Rectal smooth muscle tissue (tissue), 1 donor: ENCODE results near the gene CAPNS1.
"Not testable (repeated sequence)": the region's sequence is repeated elsewhere in the genome, so short reads cannot be mapped to it uniquely, and the experiment has no call there.

Experiments
- H3K27ac ChIP-seq: one replicate; pipeline ENCODE4 v1.7.0; 2013; ENCODE audit warnings: low read depth, low read length, inconsistent platforms
- H3K27me3 ChIP-seq: one replicate; pipeline ENCODE4 v1.7.0; 2013; ENCODE audit warnings: low read length; ENCODE audit not compliant: control insufficient read depth, insufficient read depth
- H3K36me3 ChIP-seq: one replicate; pipeline ENCODE4 v1.7.0; 2013; ENCODE audit warnings: low read length; ENCODE audit not compliant: control insufficient read depth, insufficient read depth
- H3K4me1 ChIP-seq: one replicate; pipeline ENCODE4 v1.7.0; 2013; ENCODE audit warnings: low read length; ENCODE audit not compliant: control insufficient read depth, insufficient read depth
- H3K4me3 ChIP-seq: one replicate; pipeline ENCODE4 v1.7.0; 2013; ENCODE audit warnings: low read length
- H3K9ac ChIP-seq: one replicate; pipeline ENCODE4 v1.7.0; 2013; ENCODE audit warnings: low read length

CAPNS1 gene

GRCh38 chr19:36169084-36169760 is 29.4 kb downstream of the CAPNS1 start:
- no peaks in the 10 kb centered on the region for H3K27me3 ChIP-seq
- peaks cover 3% of the 10 kb centered on the region for H3K36me3 ChIP-seq
- no peak overlapping the region for H3K4me3 ChIP-seq
- H3K4me1 ChIP-seq, result peaks cover 2% of the 10 kb centered on the region
- H3K9ac ChIP-seq, result no peak overlapping the region
- no peak overlapping the region for H3K27ac ChIP-seq

DNA sequence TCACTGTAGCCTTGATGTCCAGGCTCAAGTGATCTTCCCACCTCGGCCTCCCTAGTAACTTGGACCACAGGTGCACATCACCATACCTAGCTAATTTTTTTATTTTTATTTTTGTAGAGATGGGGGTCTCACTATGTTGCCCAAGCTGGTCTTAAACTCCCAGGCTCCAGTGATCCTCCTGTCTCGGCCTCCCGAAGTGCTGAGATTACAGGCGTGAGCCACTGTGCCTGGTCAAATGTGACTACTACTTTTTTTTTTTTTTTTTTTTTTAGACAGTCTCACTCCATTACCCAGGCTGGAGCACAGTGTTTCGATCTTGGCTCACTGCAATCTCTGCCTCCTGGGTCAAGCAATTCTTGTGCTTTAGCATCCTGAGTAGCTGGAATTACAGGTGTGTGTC is 33.0 kb downstream of the CAPNS1 start:
- H3K4me3 ChIP-seq, result no peak overlapping the region
- H3K36me3 ChIP-seq, result no peaks in the 10 kb centered on the region
- H3K27me3 ChIP-seq, result no peaks in the 10 kb centered on the region
- H3K4me1 ChIP-seq, result peaks cover 2% of the 10 kb centered on the region
- H3K9ac ChIP-seq, result no peak overlapping the region
- H3K27ac ChIP-seq, result no peak overlapping the region

DNA sequence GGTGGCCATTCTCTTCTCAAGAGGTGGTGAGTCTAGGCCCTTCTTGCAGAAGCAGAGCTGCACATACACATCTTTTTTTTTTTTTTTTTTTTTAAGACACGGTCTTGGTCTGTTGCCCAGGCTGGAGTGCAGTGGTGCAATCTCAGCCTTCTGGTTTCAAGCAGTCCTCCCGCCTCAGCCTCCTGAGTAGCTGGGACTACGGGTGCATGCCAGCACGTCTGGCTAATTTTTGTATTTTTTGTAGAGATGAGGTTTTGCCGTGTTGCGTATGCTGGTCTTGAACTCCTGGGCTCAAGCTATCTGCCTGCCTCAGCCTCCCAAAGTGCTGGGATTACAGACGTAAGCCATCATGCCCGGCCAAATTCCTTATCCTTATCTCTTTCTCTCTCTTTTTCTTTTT is 34.0 kb downstream of the CAPNS1 start:
- not testable (repeated sequence) for H3K27me3 ChIP-seq

DNA sequence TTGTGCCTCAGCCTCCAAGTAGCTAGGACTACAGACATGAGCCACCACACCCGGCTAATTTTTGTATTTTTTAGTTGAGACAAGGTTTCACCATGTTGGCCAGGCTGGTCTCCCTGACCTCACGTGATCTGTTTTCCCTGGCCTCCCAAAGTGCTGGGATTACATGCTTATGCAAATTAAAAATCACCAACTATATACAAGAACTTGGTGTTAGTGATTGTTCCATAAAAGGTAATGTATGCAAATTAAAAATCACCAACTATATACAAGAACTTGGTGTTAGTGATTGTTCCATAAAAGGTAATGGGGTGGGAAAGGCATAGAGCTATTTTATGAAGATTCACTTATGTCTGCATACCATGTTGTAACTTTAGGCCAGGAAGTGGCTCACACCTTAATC is 39.2 kb downstream of the CAPNS1 start:
- H3K4me1 ChIP-seq, H3K36me3 ChIP-seq, H3K27ac ChIP-seq, H3K9ac ChIP-seq, H3K4me3 ChIP-seq, H3K27me3 ChIP-seq: not testable (repeated sequence)

More for the DNA sequence above, 34.0 kb downstream of the CAPNS1 start:
- not testable (repeated sequence) for H3K9ac ChIP-seq, H3K4me3 ChIP-seq, H3K4me1 ChIP-seq, H3K36me3 ChIP-seq, H3K27ac ChIP-seq

DNA sequence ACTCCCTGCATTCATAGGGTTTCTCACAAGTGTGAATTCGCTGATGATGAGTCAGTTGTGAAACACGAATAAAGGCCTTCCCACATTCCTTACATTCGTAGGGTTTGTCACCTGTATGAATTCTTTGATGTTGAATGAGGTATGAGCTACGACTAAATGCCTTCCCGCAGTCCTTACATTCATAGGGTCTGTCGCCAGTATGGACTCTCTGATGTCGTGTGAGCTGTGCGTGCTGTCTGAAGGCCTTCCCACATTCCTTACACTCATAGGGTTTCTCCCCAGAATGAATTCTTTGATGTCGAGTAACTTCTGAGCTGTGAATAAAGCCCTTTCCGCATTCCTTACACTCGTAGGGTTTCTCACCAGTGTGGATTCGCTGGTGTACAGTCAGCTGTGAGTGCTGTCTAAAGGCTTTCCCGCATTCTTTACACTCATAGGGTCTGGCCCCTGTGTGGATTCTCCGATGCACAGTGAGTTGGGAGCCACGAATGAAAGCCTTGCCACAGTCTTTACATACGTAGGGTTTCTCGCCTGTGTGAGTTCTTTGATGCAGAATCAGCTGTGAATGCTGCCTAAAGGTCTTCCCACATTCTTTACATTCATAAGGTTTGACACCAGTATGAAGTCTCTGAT is 42.9 kb downstream of the CAPNS1 start:
- H3K4me3 ChIP-seq, result no peak overlapping the region
- H3K27me3 ChIP-seq, result no peaks in the 10 kb centered on the region
- H3K36me3 ChIP-seq, result peaks cover 4% of the 10 kb centered on the region
- H3K9ac ChIP-seq, result no peak overlapping the region
- H3K27ac ChIP-seq, result no peak overlapping the region
- no peaks in the 10 kb centered on the region for H3K4me1 ChIP-seq

DNA sequence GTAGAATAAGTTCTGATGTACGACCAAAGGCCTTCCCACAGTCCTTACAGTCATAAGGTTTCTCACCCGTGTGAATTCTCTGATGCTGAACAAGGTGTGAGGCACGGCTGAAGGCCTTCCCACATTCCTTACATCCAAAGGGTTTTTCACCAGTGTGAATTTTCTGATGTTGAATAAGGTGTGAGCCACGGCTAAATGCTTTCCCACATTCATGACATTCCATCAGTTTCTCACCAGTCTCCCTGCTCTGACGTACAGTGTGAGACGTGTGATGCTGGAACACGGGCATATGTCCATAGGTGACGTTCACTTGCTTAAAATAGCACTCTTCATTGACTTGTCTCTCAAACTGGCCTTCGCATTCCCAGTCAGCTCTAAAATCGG is 43.4 kb downstream of the CAPNS1 start:
- Histone ChIP-seq H3K27me3 (no peaks in the 10 kb centered on the region), H3K4me3 (no peak overlapping the region), H3K36me3 (peaks cover 4% of the 10 kb centered on the region), H3K27ac (no peak overlapping the region), H3K4me1 (no peaks in the 10 kb centered on the region), H3K9ac (no peak overlapping the region)

GRCh38 chr19:36186722-36187121 is 46.9 kb downstream of the CAPNS1 start:
- H3K4me1 ChIP-seq, H3K4me3 ChIP-seq, H3K9ac ChIP-seq, H3K27me3 ChIP-seq, H3K36me3 ChIP-seq, H3K27ac ChIP-seq: not testable (repeated sequence)

- H3K4me1 ChIP-seq, result no peaks in the 10 kb centered on the region
- H3K36me3 ChIP-seq, result no peaks in the 10 kb centered on the region
- H3K27me3 ChIP-seq, result no peaks in the 10 kb centered on the region
- H3K27ac ChIP-seq, result no peak overlapping the region
- no peak overlapping the region for H3K4me3 ChIP-seq
- H3K9ac ChIP-seq, result no peak overlapping the region
Measured at GRCh38 chr19:36196249-36196648, 56.4 kb downstream of the CAPNS1 start.

DNA sequence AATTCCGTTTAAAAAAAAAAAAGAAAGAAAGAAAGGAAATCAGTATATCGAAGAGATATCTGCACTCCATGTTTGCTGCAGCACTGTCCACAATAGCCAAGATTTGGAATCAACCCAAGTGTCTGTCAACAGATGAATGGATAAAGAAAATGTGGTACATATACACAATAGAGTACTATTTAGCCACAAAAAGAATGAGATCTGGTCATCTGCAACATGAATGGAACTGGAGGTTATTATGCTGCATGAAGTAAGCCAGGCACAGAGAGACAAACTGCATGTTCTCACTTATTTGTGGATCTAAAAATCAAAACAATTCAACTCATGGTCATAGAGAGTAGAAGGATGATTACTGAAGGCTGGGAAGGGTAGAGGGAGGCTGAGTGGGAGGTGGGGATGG is 58.3 kb downstream of the CAPNS1 start:
- Histone ChIP-seq H3K27ac (no peak overlapping the region), H3K27me3 (no peaks in the 10 kb centered on the region), H3K9ac (no peak overlapping the region), H3K36me3 (no peaks in the 10 kb centered on the region), H3K4me1 (no peaks in the 10 kb centered on the region), H3K4me3 (no peak overlapping the region)
